Measurements from ENCODE around the gene CD3E. TPM values are rescaled to one million over a fixed set of nuclear protein-coding genes. Genes with fewer than 3 reads are reported as not detected.
A peak's percentile ranks its signal among the peaks of the same experiment; 100 is the strongest.

Gene CD3E
- polyA plus RNA-seq, 1 donor = 9.1 TPM

DNA sequence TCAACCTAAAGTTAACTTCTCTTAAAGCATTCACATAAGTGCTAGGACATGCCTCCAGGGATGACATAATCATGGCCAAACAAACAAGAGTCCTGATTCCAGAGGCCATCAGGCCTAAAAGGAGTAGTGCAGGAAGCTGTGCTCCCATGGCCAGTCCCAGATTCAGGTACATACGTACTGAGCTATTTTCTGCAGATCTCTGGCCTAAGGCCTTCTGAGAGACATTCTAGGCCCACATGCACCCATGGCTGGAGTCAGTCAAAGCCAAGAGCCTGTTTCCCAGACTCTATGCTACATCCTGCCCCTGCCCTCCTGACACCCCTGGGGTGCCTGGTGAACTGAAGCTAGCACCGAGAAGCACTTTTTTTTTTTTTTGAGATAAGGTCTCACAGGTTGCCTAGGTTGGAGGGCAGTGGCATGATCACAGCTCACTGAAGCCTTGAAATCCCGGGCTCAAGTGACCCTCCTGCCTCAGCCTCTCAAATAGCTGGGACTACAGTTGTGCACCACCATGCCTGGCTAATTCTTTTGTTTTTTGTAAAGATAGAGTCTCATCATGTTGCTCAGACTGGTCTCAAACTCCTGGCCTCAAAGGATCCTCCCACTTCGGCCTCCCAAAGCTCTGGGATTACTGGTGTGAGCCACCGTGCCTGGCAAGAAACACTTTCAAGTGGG is 37.4 kb downstream of the CD3E start:
- Histone ChIP-seq H3K36me3 (ENCODE audit: control insufficient read depth, insufficient read depth, low read length) (no peaks in the 10 kb centered on the region), H3K9me3 (ENCODE audit: control insufficient read depth, low read depth, low read length) (no peaks in the 10 kb centered on the region), H3K27me3 (ENCODE audit: control insufficient read depth, insufficient read depth, low read length) (peaks cover 2% of the 10 kb centered on the region), H3K4me3 (ENCODE audit: low read length) (no peak overlapping the region), H3K4me1 (ENCODE audit: control insufficient read depth, insufficient read depth, low read length) (peaks cover 10% of the 10 kb centered on the region), H3K27ac (ENCODE audit: low read length) (no peak overlapping the region)
- WGBS (ENCODE audit: insufficient coverage, low lambda C conversion rate) = no CpG with 5 or more reads among the region's 5 CpGs
- no peak for DNase-seq

DNA sequence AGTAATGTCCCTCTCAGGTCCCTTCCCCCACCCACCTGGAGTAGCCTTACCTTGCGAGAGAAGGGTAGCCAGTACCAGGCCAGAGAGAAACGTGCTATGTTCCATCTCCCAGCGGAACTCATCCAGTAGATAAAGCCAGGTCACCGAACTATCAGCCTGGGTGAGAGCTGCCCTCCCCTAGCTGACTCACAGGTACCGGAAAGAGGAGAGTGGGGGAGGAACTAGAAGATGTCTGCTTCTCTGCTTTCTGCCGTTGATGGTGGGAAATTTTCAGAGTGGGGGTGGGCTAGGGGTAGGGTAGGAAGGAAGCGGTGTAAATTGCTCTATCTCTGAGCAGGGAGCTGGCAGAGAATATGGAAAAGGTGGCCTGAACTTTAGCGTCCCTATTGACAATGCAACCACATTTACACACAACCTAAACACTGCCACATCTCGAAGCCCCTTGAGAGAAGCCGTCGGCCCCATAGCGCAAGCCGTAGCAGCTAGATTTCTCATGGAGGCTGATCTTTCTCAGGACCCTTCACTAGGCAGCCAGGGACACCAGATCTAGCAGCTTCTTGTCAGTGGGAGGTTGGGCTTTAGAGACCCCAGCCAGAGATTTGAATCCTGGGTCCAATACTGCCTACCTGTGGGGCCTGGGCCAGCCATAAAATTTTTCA is 38.1 kb downstream of the CD3E start, which contains the start of gene CD3D:
Gene CD3D, minus strand, starts transcription at position 203 of the 659 bp plus-strand sequence. Its CDS starts 98 bp downstream, at position 105.
- WGBS (ENCODE audit: insufficient coverage, low lambda C conversion rate) = no CpG with 5 or more reads among the region's 13 CpGs
- no peak within 1 kb of the TSS for H3K27ac ChIP-seq (ENCODE audit: low read length)

DNA sequence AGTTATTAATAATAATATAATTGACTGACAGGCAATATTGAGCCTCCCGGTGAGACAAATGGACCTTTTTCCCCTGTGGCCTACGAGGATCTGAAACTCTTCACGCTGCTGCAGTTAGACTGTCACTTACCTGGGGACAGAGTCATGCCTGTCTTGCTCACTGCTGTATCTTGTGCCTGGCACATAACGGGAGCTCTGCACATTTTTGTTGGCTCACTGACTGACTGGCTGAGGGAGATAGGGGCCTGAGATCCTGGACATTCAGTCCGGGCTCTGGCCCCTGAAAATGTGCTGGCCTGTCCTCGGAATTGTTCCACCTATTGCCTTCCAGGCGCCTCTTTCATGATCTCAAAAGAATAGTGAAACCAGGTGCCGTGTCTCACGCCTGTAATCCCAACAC is 38.7 kb downstream of the CD3E start:
- WGBS (ENCODE audit: insufficient coverage, low lambda C conversion rate) = no CpG with 5 or more reads among the region's 9 CpGs
- Histone ChIP-seq H3K9me3 (ENCODE audit: control insufficient read depth, low read depth, low read length) (no peaks in the 10 kb centered on the region), H3K4me3 (ENCODE audit: low read length) (no peak overlapping the region), H3K36me3 (ENCODE audit: control insufficient read depth, insufficient read depth, low read length) (no peaks in the 10 kb centered on the region), H3K27me3 (ENCODE audit: control insufficient read depth, insufficient read depth, low read length) (peaks cover 4% of the 10 kb centered on the region), H3K4me1 (ENCODE audit: control insufficient read depth, insufficient read depth, low read length) (peaks cover 8% of the 10 kb centered on the region), H3K27ac (ENCODE audit: low read length) (no peak overlapping the region)
- no peak for DNase-seq

More for the DNA sequence above, 38.1 kb downstream of the CD3E start, which contains the start of gene CD3D:
- DNase-seq = no peak
- Histone ChIP-seq H3K4me1 (ENCODE audit: control insufficient read depth, insufficient read depth, low read length) (peaks cover 10% of the 10 kb centered on the region), H3K9me3 (ENCODE audit: control insufficient read depth, low read depth, low read length) (no peaks in the 10 kb centered on the region), H3K27me3 (ENCODE audit: control insufficient read depth, insufficient read depth, low read length) (peaks cover 4% of the 10 kb centered on the region), H3K36me3 (ENCODE audit: control insufficient read depth, insufficient read depth, low read length) (no peaks in the 10 kb centered on the region), H3K4me3 (ENCODE audit: low read length) (no peak within 1 kb of the TSS)

DNA sequence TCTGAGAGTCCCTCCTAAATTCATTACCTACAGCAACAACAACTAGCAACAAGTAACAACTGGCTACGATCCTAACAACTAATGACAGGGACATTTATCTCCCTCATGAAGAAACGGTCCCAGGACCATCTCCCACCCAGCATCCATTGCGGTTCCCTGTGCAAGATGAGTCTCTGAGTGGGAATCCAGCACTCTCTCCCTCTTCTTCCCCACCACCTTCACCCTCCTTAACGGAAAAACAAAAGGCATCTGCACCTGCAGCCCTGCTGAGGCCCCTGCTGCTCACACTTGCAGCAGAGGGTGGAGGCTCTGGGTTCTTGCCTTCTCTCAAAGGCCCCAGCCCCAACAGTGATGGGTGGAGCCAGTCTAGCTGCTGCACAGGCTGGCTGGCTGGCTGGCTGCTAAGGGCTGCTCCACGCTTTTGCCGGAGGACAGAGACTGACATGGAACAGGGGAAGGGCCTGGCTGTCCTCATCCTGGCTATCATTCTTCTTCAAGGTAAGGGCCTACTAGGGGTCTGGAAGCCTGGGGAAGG is 39.5 kb downstream of the CD3E start, which contains the start of gene CD3G:
Gene CD3G, plus strand, starts transcription at position 364 of the 535 bp plus-strand sequence. Its CDS starts 80 bp downstream, at position 444.
- no peak within 1 kb of the TSS for H3K4me3 ChIP-seq (ENCODE audit: low read length)
- no peak for DNase-seq

DNA sequence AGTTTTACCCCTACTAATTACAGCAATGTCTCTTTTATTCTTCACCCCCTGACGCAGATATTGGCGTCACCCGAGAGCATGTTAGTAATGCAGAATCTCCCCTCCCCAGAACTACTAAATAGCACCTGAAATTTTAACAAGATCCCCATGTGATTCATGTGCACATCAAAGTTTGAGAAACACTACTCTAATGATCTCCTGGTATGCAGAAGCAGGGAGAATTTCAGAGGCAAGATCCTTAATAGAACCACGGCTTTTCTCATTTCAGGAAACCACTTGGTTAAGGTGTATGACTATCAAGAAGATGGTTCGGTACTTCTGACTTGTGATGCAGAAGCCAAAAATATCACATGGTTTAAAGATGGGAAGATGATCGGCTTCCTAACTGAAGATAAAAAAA is 44.9 kb downstream of the CD3E start:
- Histone ChIP-seq H3K27me3 (ENCODE audit: control insufficient read depth, insufficient read depth, low read length) (peaks cover 11% of the 10 kb centered on the region), H3K36me3 (ENCODE audit: control insufficient read depth, insufficient read depth, low read length) (no peaks in the 10 kb centered on the region), H3K27ac (ENCODE audit: low read length) (no peak overlapping the region), H3K4me3 (ENCODE audit: low read length) (no peak overlapping the region), H3K4me1 (ENCODE audit: control insufficient read depth, insufficient read depth, low read length) (no peaks in the 10 kb centered on the region), H3K9me3 (ENCODE audit: control insufficient read depth, low read depth, low read length) (no peaks in the 10 kb centered on the region)
- no CpG with 5 or more reads among the region's 6 CpGs for WGBS (ENCODE audit: insufficient coverage, low lambda C conversion rate)
- DNase-seq = no peak

More for the DNA sequence above, 39.5 kb downstream of the CD3E start, which contains the start of gene CD3G:
- WGBS (ENCODE audit: insufficient coverage, low lambda C conversion rate) = no CpG with 5 or more reads among the region's 6 CpGs
- H3K27me3 ChIP-seq (ENCODE audit: control insufficient read depth, insufficient read depth, low read length) = peaks cover 10% of the 10 kb centered on the region
- no peaks in the 10 kb centered on the region for H3K36me3 ChIP-seq (ENCODE audit: control insufficient read depth, insufficient read depth, low read length)
- peaks cover under 1% of the 10 kb centered on the region for H3K4me1 ChIP-seq (ENCODE audit: control insufficient read depth, insufficient read depth, low read length)
- H3K27ac ChIP-seq (ENCODE audit: low read length) = no peak within 1 kb of the TSS
- no peaks in the 10 kb centered on the region for H3K9me3 ChIP-seq (ENCODE audit: control insufficient read depth, low read depth, low read length)

DNA sequence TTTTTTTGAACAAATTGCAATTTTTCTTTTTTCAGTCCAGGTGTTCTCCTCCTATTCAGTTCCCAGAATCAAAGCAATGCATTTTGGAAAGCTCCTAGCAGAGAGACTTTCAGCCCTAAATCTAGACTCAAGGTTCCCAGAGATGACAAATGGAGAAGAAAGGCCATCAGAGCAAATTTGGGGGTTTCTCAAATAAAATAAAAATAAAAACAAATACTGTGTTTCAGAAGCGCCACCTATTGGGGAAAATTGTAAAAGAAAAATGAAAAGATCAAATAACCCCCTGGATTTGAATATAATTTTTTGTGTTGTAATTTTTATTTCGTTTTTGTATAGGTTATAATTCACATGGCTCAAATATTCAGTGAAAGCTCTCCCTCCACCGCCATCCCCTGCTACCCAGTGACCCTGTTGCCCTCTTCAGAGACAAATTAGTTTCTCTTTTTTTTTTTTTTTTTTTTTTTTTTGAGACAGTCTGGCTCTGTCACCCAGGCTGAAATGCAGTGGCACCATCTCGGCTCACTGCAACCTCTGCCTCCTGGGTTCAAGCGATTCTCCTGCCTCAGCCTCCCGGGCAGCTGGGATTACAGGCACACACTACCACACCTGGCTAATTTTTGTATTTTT is 48.7 kb downstream of the CD3E start:
- H3K36me3 ChIP-seq (ENCODE audit: control insufficient read depth, insufficient read depth, low read length) = no peaks in the 10 kb centered on the region
- WGBS (ENCODE audit: insufficient coverage, low lambda C conversion rate) = 6% methylated on average over 2 of the region's 6 CpGs
- H3K27me3 ChIP-seq (ENCODE audit: control insufficient read depth, insufficient read depth, low read length) = peaks cover 7% of the 10 kb centered on the region
- no peaks in the 10 kb centered on the region for H3K4me1 ChIP-seq (ENCODE audit: control insufficient read depth, insufficient read depth, low read length)
- H3K9me3 ChIP-seq (ENCODE audit: control insufficient read depth, low read depth, low read length) = no peaks in the 10 kb centered on the region
- no peak for DNase-seq
- no peak overlapping the region for H3K4me3 ChIP-seq (ENCODE audit: low read length)
- H3K27ac ChIP-seq (ENCODE audit: low read length) = no peak overlapping the region

DNA sequence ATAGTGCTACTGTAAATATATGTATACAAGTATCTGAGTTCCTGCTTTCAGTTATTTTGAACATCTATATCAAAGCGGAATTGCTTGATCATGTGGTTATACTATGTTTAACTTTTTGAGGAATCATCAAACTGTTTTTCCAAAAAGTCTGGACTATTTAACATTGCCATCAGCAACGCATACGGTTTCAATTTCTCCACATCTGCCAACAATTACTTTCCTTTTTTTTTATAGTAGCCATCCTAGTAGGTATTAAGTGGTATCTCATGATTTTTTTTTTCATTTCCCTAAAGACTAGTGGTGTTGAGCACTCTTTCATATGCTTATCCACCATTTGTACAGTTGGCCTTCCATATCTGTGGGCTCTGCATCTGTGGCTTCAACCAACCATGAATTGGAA is 53.5 kb downstream of the CD3E start:
- no peak for DNase-seq
- Histone ChIP-seq H3K4me1 (ENCODE audit: control insufficient read depth, insufficient read depth, low read length) (peaks cover 2% of the 10 kb centered on the region), H3K4me3 (ENCODE audit: low read length) (no peak overlapping the region), H3K27me3 (ENCODE audit: control insufficient read depth, insufficient read depth, low read length) (no peaks in the 10 kb centered on the region), H3K36me3 (ENCODE audit: control insufficient read depth, insufficient read depth, low read length) (no peaks in the 10 kb centered on the region), H3K9me3 (ENCODE audit: control insufficient read depth, low read depth, low read length) (no peaks in the 10 kb centered on the region), H3K27ac (ENCODE audit: low read length) (no peak overlapping the region)
- 100% methylated on average over 1 of the region's 3 CpGs for WGBS (ENCODE audit: insufficient coverage, low lambda C conversion rate)

DNA sequence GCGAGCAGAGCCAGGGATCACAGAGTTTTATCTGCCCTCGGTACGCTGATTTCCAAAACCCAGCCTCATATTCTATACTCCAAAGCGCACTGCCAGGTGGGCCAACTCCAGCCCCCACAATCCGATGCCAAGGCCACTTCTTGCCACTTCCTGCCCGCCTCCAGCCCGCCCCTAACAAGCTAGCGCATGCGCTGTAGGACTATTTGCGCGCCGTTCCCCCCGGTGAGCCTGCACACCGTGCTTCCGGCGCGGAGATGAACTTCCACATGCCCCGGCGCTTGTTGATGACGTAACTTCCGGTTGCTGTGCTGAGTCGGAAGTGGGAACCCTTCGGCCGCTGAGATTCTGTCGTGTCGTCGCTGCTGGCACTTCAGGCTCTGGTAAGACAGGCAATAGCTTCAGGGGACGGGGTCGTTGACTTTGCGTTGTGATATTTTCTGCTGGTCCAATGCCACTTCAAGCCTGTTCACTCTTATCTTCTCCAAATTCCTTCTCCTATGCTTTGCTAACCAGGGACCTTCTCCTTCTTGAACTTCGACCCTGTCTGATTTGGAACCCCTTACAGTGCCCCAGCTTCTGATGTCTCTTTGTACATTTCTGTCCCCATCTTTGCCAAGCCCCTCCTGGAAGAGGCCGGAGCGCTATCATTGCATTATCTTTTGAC is 54.9 kb downstream of the CD3E start, which contains the start of gene UBE4A:
Gene UBE4A, plus strand, starts transcription at position 306 of the 664 bp plus-strand sequence. CDS start 5,481 bp downstream, outside the sequence.
- peak; percentile 92 to 93 for DNase-seq
- Histone ChIP-seq H3K27ac (ENCODE audit: low read length) (peak within 1 kb of the TSS; percentile 65), H3K36me3 (ENCODE audit: control insufficient read depth, insufficient read depth, low read length) (no peaks in the 10 kb centered on the region), H3K27me3 (ENCODE audit: control insufficient read depth, insufficient read depth, low read length) (no peaks in the 10 kb centered on the region), H3K4me1 (ENCODE audit: control insufficient read depth, insufficient read depth, low read length) (peaks cover 2% of the 10 kb centered on the region), H3K9me3 (ENCODE audit: control insufficient read depth, low read depth, low read length) (no peaks in the 10 kb centered on the region), H3K4me3 (ENCODE audit: low read length) (peak within 1 kb of the TSS; percentile 82)
- 0% methylated on average over 3 of the region's 33 CpGs for WGBS (ENCODE audit: insufficient coverage, low lambda C conversion rate)

DNA sequence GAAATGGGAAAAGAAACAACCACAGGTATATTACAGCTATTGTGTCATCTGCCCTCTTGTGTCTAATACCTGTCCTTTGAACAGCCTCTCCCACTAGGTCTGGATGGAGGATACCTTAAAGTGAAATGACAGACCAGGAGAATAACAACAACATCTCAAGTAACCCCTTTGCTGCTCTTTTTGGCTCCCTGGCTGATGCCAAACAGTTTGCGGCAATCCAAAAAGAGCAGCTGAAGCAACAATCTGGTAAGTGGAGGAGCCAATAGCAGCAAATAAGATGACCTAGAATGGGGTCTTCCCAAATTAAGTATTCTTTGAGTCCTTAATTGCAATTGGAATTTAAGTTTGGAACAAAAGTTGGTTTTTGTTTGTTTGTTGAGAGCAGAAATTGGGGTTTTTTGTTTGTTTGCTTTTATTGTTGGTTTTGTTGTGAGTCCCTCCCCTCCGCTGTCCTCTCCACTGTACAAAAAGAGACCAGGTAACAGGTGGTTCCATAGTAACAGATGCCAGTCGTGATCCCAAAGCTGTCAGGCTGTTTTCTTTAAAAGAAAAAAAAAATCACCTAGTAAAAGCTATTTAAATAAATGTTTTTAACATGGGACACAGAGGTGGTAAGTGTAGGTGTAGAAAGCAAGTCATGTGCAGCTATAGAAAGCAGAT is 60.6 kb downstream of the CD3E start:
- peaks cover 35% of the 10 kb centered on the region for H3K36me3 ChIP-seq (ENCODE audit: control insufficient read depth, insufficient read depth, low read length)
- H3K9me3 ChIP-seq (ENCODE audit: control insufficient read depth, low read depth, low read length) = no peaks in the 10 kb centered on the region
- no peak overlapping the region for H3K27ac ChIP-seq (ENCODE audit: low read length)
- H3K4me1 ChIP-seq (ENCODE audit: control insufficient read depth, insufficient read depth, low read length) = peaks cover 2% of the 10 kb centered on the region
- H3K27me3 ChIP-seq (ENCODE audit: control insufficient read depth, insufficient read depth, low read length) = no peaks in the 10 kb centered on the region
- WGBS (ENCODE audit: insufficient coverage, low lambda C conversion rate) = 93% methylated on average over 2 of the region's 3 CpGs
- no peak overlapping the region for H3K4me3 ChIP-seq (ENCODE audit: low read length)
- DNase-seq = no peak
